Kidney (tissue), 22 donors: ENCODE data around the gene OR8H1. TPM values are rescaled to one million over a fixed set of nuclear protein-coding genes. Genes with fewer than 3 reads are reported as not detected.

ENCODE experiments used
- DNase-seq, 5 donors: peaks; one replicate each; pipeline ENCODE4 v3.0.0-alpha.2; 2013 to 2020
- FAIRE-seq: peaks from 2 replicates; lab custom pipeline; 2012; peaks lifted over from hg19 to GRCh38; lab: Jason Lieb, UNC
- H3K27ac ChIP-seq, 2 donors: one replicate each; pipeline ENCODE4 v1.7.0; 2013; ENCODE audit warnings: low read depth in 2 of 2, low read length in 2 of 2, inconsistent platforms in 1 of 2
- H3K27me3 ChIP-seq: one replicate; pipeline ENCODE4 v1.7.1; 2013; ENCODE audit warnings: low read length, inconsistent platforms; ENCODE audit not compliant: control insufficient read depth, insufficient read depth
- H3K36me3 ChIP-seq, 3 donors: one replicate each; pipeline versions ENCODE4 v1.7.0 to v1.7.1; 2013; ENCODE audit warnings: low read length in 3 of 3, control low read depth in 1 of 3, inconsistent platforms in 1 of 3; ENCODE audit not compliant: insufficient read depth in 3 of 3, control insufficient read depth in 2 of 3
- H3K4me1 ChIP-seq, 3 donors: one replicate each; pipeline versions ENCODE4 v1.7.0 to v1.7.1; 2013; ENCODE audit warnings: low read length in 3 of 3, inconsistent platforms in 1 of 3, low read depth in 1 of 3; ENCODE audit not compliant: control insufficient read depth in 2 of 3, insufficient read depth in 2 of 3
- H3K4me3 ChIP-seq, 3 donors: one replicate each; pipeline versions ENCODE4 v1.7.0 to v1.8.1; 2013; ENCODE audit warnings: low read length in 3 of 3, control low read depth in 1 of 3, inconsistent platforms in 1 of 3
- H3K9ac ChIP-seq, 3 donors: one replicate each; pipeline versions ENCODE4 v1.7.0 to v1.7.1; 2013; ENCODE audit warnings: low read length in 3 of 3, control low read depth in 1 of 3, inconsistent platforms in 1 of 3
- H3K9me3 ChIP-seq, 3 donors: one replicate each; pipeline versions ENCODE4 v1.7.0 to v1.7.1; 2013; ENCODE audit warnings: low read length in 3 of 3, control low read depth in 1 of 3, inconsistent platforms in 1 of 3; ENCODE audit not compliant: control insufficient read depth in 2 of 3, insufficient read depth in 1 of 3
- intact Hi-C: fragments of 100-400 bp; cut with DNase I; formaldehyde crosslinking; loops from one replicate; pipeline ENCODE4 v1.11.1; 2022
- long read RNA-seq, 10 donors: library from polyadenylated mRNA in 1 of 10; unstranded in 1 of 10; transcript quantifications; one replicate each; pipeline ENCODE4 v2.0.0 and lab custom pipeline, GENCODE V29; 2021 to 2026
- polyA plus RNA-seq: library from polyadenylated mRNA; stranded (reverse); fragments of 350-450 nt; fragmentation: Illumina TruSeq; extraction: RNeasy Lipid Tissue Mini Kit (QIAGEN cat#74804); gene quantifications from one replicate; pipeline ENCODE4 v1.2.3, GENCODE V29; 2014; ENCODE audit warnings: low read depth, low replicate concordance; ENCODE audit not compliant: insufficient read depth
- total RNA-seq: library from RNA; stranded (reverse); fragmentation: NEBNext Ultra II Directional; extraction: Animal tissue kit (Norgen Biotek cat#: 25700); gene quantifications from one replicate; pipeline ENCODE4 v1.2.1, GENCODE V29; 2021
- TF ChIP-seq, protein P1 (sequence below): IDR thresholded peaks from 3 replicates; pipeline ENCODE4 v1.5.1; 2012; ENCODE audit warnings: mild to moderate bottlenecking, moderate library complexity, borderline replicate concordance; ENCODE audit not compliant: insufficient read depth; ENCODE audit errors: extremely low read depth
- donor health status: control.
- donor health status: control.
- donor health status: control.
- donor health status: control.
- donor health status: control.
- donor health status: DM: yes; HTN: yes; CAD: no.
- donor health status: Normal renal cell carcinoma (clear cell type).

OR8H1 gene, protein sequence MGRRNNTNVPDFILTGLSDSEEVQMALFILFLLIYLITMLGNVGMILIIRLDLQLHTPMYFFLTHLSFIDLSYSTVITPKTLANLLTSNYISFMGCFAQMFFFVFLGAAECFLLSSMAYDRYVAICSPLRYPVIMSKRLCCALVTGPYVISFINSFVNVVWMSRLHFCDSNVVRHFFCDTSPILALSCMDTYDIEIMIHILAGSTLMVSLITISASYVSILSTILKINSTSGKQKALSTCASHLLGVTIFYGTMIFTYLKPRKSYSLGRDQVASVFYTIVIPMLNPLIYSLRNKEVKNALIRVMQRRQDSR
- total RNA-seq, result not detected
- not detected for polyA plus RNA-seq
- long read RNA-seq, donor 1, result 0 reads
- long read RNA-seq, donor 2, result 0 reads
- long read RNA-seq, donor 3, result 0 reads
- long read RNA-seq, donor 4, result 0 reads
- long read RNA-seq, donor 5, result 0 reads
- long read RNA-seq, donor 6, result 0 reads
- long read RNA-seq, donor 7, result 0 reads
- long read RNA-seq, donor 8, result 0 reads
- long read RNA-seq, donor 9, result 0 reads
- long read RNA-seq, donor 10, result 0 reads

DNA sequence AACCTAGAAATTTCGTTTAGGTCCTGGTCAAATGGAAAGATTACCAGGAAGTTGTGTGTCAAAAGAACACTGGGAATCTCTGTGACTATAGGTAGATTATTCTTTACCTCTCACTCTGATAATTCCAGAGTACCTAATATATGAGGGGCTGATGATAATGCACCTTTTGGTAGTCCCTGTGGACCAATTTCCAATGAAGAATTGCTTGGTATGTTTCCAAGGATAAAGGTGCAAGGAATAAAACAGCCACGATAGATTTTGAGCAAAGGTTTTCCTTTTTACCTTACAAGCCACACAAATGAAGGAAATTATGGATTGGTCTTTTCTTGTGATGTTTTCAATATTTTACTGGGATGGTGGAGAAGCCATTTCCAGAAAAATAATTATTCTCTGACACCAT is at the start of gene OR8H1:
Gene OR8H1, minus strand, starts transcription at position 101 of the 400 bp plus-strand sequence. CDS start 1,192 bp downstream, outside the sequence.
- no peaks in the 10 kb centered on the region for H3K9me3 ChIP-seq
- intact Hi-C loops, result no loop called here
- no peak for FAIRE-seq
- H3K27me3 ChIP-seq, result no peaks in the 10 kb centered on the region
- H3K36me3 ChIP-seq, result no peaks in the 10 kb centered on the region
- no peaks in the 10 kb centered on the region for H3K4me1 ChIP-seq
- no peak within 1 kb of the TSS for H3K27ac ChIP-seq
- DNase-seq, result no peak
- no peak within 1 kb of the TSS for H3K4me3 ChIP-seq
- H3K9ac ChIP-seq, result no peak within 1 kb of the TSS
- TF ChIP-seq, protein P1, sequence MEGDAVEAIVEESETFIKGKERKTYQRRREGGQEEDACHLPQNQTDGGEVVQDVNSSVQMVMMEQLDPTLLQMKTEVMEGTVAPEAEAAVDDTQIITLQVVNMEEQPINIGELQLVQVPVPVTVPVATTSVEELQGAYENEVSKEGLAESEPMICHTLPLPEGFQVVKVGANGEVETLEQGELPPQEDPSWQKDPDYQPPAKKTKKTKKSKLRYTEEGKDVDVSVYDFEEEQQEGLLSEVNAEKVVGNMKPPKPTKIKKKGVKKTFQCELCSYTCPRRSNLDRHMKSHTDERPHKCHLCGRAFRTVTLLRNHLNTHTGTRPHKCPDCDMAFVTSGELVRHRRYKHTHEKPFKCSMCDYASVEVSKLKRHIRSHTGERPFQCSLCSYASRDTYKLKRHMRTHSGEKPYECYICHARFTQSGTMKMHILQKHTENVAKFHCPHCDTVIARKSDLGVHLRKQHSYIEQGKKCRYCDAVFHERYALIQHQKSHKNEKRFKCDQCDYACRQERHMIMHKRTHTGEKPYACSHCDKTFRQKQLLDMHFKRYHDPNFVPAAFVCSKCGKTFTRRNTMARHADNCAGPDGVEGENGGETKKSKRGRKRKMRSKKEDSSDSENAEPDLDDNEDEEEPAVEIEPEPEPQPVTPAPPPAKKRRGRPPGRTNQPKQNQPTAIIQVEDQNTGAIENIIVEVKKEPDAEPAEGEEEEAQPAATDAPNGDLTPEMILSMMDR, result no peak

DNA sequence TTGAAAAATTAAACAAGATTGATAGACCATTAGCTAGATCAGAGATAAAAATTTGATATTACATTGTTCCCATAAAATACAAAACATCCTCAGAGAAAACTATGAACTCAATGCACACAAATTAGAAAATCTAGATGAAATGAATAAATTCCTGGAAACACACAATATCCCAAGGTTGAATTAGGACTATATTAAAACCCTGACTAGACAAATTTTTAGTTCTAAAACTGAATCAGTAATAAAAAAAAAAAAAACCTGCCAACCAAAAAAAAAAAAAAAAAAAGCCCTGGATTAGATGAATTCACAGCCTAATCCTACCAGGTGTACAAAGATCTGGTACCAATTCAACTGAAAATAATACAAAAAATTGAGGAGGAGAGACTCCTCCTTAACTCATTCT is 48.2 kb upstream of the OR8H1 start:
- no peak overlapping the region for H3K27ac ChIP-seq
- TF ChIP-seq, protein P1, result no peak
- DNase-seq, result no peak
- H3K27me3 ChIP-seq, result no peaks in the 10 kb centered on the region
- no peaks in the 10 kb centered on the region for H3K36me3 ChIP-seq
- no peak overlapping the region for H3K4me3 ChIP-seq
- intact Hi-C loops, result no loop called here
- no peaks in the 10 kb centered on the region for H3K4me1 ChIP-seq
- no peak for FAIRE-seq
- H3K9me3 ChIP-seq, result no peaks in the 10 kb centered on the region
- no peak overlapping the region for H3K9ac ChIP-seq

DNA sequence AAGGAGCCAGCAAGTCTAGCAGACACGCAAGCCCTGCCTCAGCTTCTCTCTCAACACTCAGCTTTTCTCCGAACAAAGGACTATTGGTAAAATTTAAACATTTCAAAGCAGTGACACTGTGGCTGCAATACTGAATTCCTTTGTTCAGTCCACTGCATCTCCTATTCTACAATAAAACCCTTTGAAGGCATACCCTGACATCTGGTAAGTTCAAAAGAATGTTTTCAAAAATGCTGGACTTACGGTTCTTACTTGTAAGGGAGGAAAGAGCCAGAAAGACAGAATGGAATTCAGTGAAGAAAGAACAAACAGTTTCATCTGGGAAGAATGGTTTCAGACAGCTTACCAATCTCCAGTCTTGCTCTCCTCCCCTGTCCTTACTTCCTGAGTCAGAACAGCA is 41.1 kb upstream of the OR8H1 start:
- Histone ChIP-seq H3K9ac (no peak overlapping the region), H3K9me3 (no peaks in the 10 kb centered on the region), H3K27ac (no peak overlapping the region), H3K27me3 (no peaks in the 10 kb centered on the region), H3K36me3 (no peaks in the 10 kb centered on the region), H3K4me3 (no peak overlapping the region), H3K4me1 (no peaks in the 10 kb centered on the region)
- TF ChIP-seq, protein P1, result no peak
- intact Hi-C loops, result no loop called here
- no peak for FAIRE-seq
- DNase-seq, result no peak
